ENCODE results near the gene HNRNPA0. TPM values are rescaled to one million over a fixed set of nuclear protein-coding genes. Genes with fewer than 3 reads are reported as not detected.

HNRNPA0 gene
- total and polyA plus RNA-seq, 2 of the 4 experiments (the other 2 are of a cell fraction): 5.2 to 12.2 TPM

DNA sequence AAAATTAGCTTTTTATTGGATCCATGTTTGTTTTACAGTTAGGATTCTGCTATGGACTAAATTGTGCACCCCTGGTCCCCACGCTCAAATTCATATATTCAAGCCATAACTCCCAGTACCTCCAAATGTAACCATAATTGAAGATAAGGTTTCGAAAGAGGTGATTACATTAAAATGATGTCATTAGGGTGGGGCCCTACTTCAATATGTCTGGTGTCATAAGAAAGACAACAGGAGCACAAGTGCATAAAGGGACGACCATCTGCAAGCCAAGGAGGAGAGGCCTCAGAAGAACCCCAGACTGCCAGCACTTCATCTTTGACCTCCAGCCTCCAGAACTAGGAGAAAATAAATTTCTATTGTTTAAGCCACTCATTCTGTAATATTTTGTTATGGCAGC lies 7.4 kb upstream of the HNRNPA0 start:
- TF ChIP-seq CHD1 (IDR thresholded peaks at IDR 0.05; ENCODE audit: low read depth, low read length) (no peak), FOS (IDR thresholded peaks at IDR 0.05; ENCODE audit: low read depth, low read length) (no peak), SMC3 (IDR thresholded peaks at IDR 0.05; ENCODE audit: low read depth, low read length) (no peak), CEBPB (IDR thresholded peaks at IDR 0.05; ENCODE audit: low read depth, low read length) (no peak), NFE2L2 (IDR thresholded peaks at IDR 0.05; ENCODE audit: low read depth, low read length) (no peak), RCOR1 (IDR thresholded peaks at IDR 0.05; ENCODE audit: insufficient replicate concordance, low read length) (no peak), MAZ (IDR thresholded peaks at IDR 0.05; ENCODE audit: borderline replicate concordance, low read depth, low read length) (no peak), MXI1 (IDR thresholded peaks at IDR 0.05; ENCODE audit: borderline replicate concordance, low read depth, low read length) (no peak), RFX5 (IDR thresholded peaks at IDR 0.05; ENCODE audit: low read depth, low read length) (no peak), MAFK (IDR thresholded peaks at IDR 0.05; ENCODE audit: low read depth, low read length) (no peak), BHLHE40 (IDR thresholded peaks at IDR 0.05; ENCODE audit: low read depth, low read length) (no peak), POLR2A (IDR thresholded peaks at IDR 0.05; ENCODE audit: low read depth, low read length) (no peak), RAD21 (IDR thresholded peaks at IDR 0.05; ENCODE audit: low read length) (no peak)
- TF ChIP-seq, protein P1, sequence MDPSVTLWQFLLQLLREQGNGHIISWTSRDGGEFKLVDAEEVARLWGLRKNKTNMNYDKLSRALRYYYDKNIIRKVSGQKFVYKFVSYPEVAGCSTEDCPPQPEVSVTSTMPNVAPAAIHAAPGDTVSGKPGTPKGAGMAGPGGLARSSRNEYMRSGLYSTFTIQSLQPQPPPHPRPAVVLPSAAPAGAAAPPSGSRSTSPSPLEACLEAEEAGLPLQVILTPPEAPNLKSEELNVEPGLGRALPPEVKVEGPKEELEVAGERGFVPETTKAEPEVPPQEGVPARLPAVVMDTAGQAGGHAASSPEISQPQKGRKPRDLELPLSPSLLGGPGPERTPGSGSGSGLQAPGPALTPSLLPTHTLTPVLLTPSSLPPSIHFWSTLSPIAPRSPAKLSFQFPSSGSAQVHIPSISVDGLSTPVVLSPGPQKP (IDR thresholded peaks at IDR 0.05; ENCODE audit: borderline replicate concordance, low read depth, low read length): no peak
- TF ChIP-seq, protein P2, sequence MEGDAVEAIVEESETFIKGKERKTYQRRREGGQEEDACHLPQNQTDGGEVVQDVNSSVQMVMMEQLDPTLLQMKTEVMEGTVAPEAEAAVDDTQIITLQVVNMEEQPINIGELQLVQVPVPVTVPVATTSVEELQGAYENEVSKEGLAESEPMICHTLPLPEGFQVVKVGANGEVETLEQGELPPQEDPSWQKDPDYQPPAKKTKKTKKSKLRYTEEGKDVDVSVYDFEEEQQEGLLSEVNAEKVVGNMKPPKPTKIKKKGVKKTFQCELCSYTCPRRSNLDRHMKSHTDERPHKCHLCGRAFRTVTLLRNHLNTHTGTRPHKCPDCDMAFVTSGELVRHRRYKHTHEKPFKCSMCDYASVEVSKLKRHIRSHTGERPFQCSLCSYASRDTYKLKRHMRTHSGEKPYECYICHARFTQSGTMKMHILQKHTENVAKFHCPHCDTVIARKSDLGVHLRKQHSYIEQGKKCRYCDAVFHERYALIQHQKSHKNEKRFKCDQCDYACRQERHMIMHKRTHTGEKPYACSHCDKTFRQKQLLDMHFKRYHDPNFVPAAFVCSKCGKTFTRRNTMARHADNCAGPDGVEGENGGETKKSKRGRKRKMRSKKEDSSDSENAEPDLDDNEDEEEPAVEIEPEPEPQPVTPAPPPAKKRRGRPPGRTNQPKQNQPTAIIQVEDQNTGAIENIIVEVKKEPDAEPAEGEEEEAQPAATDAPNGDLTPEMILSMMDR (conservative IDR thresholded peaks at IDR 0.05; ENCODE audit: low read depth, low read length): no peak
- TF ChIP-seq, protein P3, sequence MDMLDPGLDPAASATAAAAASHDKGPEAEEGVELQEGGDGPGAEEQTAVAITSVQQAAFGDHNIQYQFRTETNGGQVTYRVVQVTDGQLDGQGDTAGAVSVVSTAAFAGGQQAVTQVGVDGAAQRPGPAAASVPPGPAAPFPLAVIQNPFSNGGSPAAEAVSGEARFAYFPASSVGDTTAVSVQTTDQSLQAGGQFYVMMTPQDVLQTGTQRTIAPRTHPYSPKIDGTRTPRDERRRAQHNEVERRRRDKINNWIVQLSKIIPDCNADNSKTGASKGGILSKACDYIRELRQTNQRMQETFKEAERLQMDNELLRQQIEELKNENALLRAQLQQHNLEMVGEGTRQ (IDR thresholded peaks at IDR 0.05; ENCODE audit: low read depth, low read length): no peak
- no peaks in the 10 kb centered on the region for H4K20me1 ChIP-seq (ENCODE audit: insufficient read depth, low read length)
- no CpG with 5 or more reads among the region's 3 CpGs for WGBS, 2 experiments (ENCODE audit: extremely low coverage in 2 of 2, insufficient read length in 1 of 2)
- H3K9ac ChIP-seq (ENCODE audit: low read depth, low read length): no peak overlapping the region
- H2BK15ac ChIP-seq (ENCODE audit: low read depth, low read length): no peak overlapping the region
- no peaks in the 10 kb centered on the region; the same call in 1 of the 2 replicates for H3K27me3 ChIP-seq (ENCODE audit: control insufficient read depth, insufficient read depth, low read length)
- H3K4me2 ChIP-seq (ENCODE audit: low read depth, low read length): no peak overlapping the region
- H2AK5ac ChIP-seq (ENCODE audit: low read depth, low read length): no peak overlapping the region
- H3K4me1 ChIP-seq (ENCODE audit: control insufficient read depth, insufficient read depth, low read length): 0 out of 2 replicates have a peak, but pooled peaks cover 2% of the 10 kb centered on the region
- H3K4ac ChIP-seq (ENCODE audit: low read depth, low read length): no peak overlapping the region
- H3K14ac ChIP-seq (replicated peaks; ENCODE audit: low read depth, low read length): no peak overlapping the region
- H4K91ac ChIP-seq (ENCODE audit: insufficient read depth, low read depth, low read length): no peak overlapping the region
- H2AK9ac ChIP-seq (replicated peaks; ENCODE audit: low read depth, low read length, poor library complexity): no peak overlapping the region
- ATAC-seq (ENCODE audit: low read depth) (no peak), DNase-seq (no peak)
- H2BK120ac ChIP-seq (ENCODE audit: low read depth, low read length): no peak overlapping the region
- H2BK20ac ChIP-seq (ENCODE audit: low read depth, low read length): no peak overlapping the region
- no peak overlapping the region for H3K23ac ChIP-seq (ENCODE audit: low read depth, low read length)
- no peak overlapping the region for H2AFZ ChIP-seq (replicated peaks; ENCODE audit: low read length, poor library complexity)
- no TSS peak for BruUV-seq (replicated peaks)
- ChIA-PET POLR2A (ENCODE audit: unreplicated experiment) (no interaction called here), CTCF (interaction anchor here (1.7 kb wide), 1 partner anchor 17 kb away, joined by 3 read pairs; no protein-coding TSS in a partner anchor)
- H3K9me3 ChIP-seq (ENCODE audit: control insufficient read depth, insufficient read depth, low read length): no peaks in the 10 kb centered on the region
- H3K27ac ChIP-seq (ENCODE audit: insufficient read depth, low read length): no peak overlapping the region
- H3K18ac ChIP-seq (ENCODE audit: low read depth, low read length): no peak overlapping the region
- no peak overlapping the region for H2BK5ac ChIP-seq (ENCODE audit: low read depth, low read length, poor library complexity, severe bottlenecking)
- no peaks in the 10 kb centered on the region for H3K79me1 ChIP-seq (ENCODE audit: low read depth in 1 of 2, low read length in 2 of 2)
- no peak overlapping the region for H4K5ac ChIP-seq (ENCODE audit: low read depth, low read length)
- in situ Hi-C loops (cut with MboI; ENCODE audit: low sequenced_read_pairs): no loop called here
- H3K4me3 ChIP-seq (ENCODE audit: insufficient read depth, low read depth, low read length): no peak overlapping the region
- dilution Hi-C loops (cut with HindIII; ENCODE audit: low sequenced_read_pairs, unreplicated experiment): no loop called here
- no peak overlapping the region for H3K56ac ChIP-seq (ENCODE audit: extremely low read depth, insufficient read depth, low read length)
- no peaks in the 10 kb centered on the region for H3K36me3 ChIP-seq (ENCODE audit: control insufficient read depth, insufficient read depth, low read length)
- peaks cover 3% of the 10 kb centered on the region; the same call in 1 of the 2 replicates for H3K9me1 ChIP-seq (ENCODE audit: insufficient read depth, low read length)
- H4K8ac ChIP-seq (ENCODE audit: low read depth in 2 of 2, low read length in 2 of 2): no peak overlapping the region
- intact Hi-C loops (cut with micrococcal nuclease): no loop called here

All from IMR-90 (cell line).